Measurements from ENCODE around the gene SAMHD1. TPM values are rescaled to one million over a fixed set of nuclear protein-coding genes. Genes with fewer than 3 reads are reported as not detected.
"Not testable (repeated sequence)": the region's sequence is repeated elsewhere in the genome, so short reads cannot be mapped to it uniquely, and the experiment has no call there.

The SAMHD1 gene
- total RNA-seq: 27.5 and 28.3 TPM in 2 replicates
- polyA plus RNA-seq: 9.4 and 13.7 TPM in 2 replicates
- 8.6 and 9.4 TPM in 2 replicates for polyA plus RNA-seq (2011; cell fraction: cytosol; rRNA removed)
- polyA plus RNA-seq (2011; cell fraction: nucleus; rRNA removed): 8.6 and 10.2 TPM in 2 replicates
- polyA plus RNA-seq (2012): 18.9 and 25.2 TPM in 2 replicates
- polyA minus RNA-seq: 31.3 and 32.2 TPM in 2 replicates
- 18.2 TPM for polyA minus RNA-seq (2011; cell fraction: cytosol; rRNA and poly(A)+ RNA removed)
- polyA minus RNA-seq (2011; cell fraction: nucleus; rRNA and poly(A)+ RNA removed): 12.0 and 15.6 TPM in 2 replicates
- Bru-seq, nascent RNA: percentile 49 among the genes with signal in this experiment
- percentile 63 among the genes with signal in this experiment for BruChase-seq, experiment 1, labeled RNA remaining after a 6-hour chase
- BruChase-seq, experiment 2, labeled RNA remaining after a 2-hour chase: percentile 53 among the genes with signal in this experiment
- long read RNA-seq, full-length matches to known transcripts: 11 of 22 reads
- long read RNA-seq, partial matches to known transcripts: 2 of 22 reads
- long read RNA-seq, other reads (novel, unspliced or antisense): 9 of 22 reads

- ChIA-PET CTCF (no interaction called here), POLR2A (no interaction called here)
- intact Hi-C loops (cut with micrococcal nuclease): loop anchor here (1.0 to 2.0 kb wide), 2 partner anchors 37 to 227 kb away; partner anchors contain the start of genes MROH8 and RPN2
- Histone ChIP-seq H3K9me3 (replicated peaks; ENCODE audit: control insufficient read depth, insufficient read depth, low read length) (no peaks in the 10 kb centered on the region), H4K20me1 (replicated peaks; ENCODE audit: control insufficient read depth, extremely low read depth, insufficient read depth, low read length) (no peaks in the 10 kb centered on the region), H3K4me3 (replicated peaks in 1 of 3; ENCODE audit: insufficient read depth in 1 of 3, low read depth in 1 of 3, low read length in 3 of 3) (peak within 1 kb of the TSS; percentile 70 to 81 (median 76)), H3K4me2 (ENCODE audit: insufficient read depth, low read length) (peak within 1 kb of the TSS; percentile 81), H2AFZ (ENCODE audit: low read depth, low read length) (peak within 1 kb of the TSS; percentile 97), H3K36me3 (ENCODE audit: control insufficient read depth in 2 of 2, extremely low read depth in 1 of 2, insufficient read depth in 2 of 2, low read length in 2 of 2) (no peaks in the 10 kb centered on the region), H3K9me1 (replicated peaks; ENCODE audit: control insufficient read depth, extremely low read depth, insufficient read depth, low read length) (no peaks in the 10 kb centered on the region), H3K79me2 (ENCODE audit: control insufficient read depth, insufficient read depth, low read length) (no peaks in the 10 kb centered on the region), H3K27ac (ENCODE audit: insufficient read depth, low read depth, low read length) (no peak within 1 kb of the TSS), H3K27me3 (ENCODE audit: control insufficient read depth in 2 of 2, insufficient read depth in 2 of 2, low read length in 2 of 2) (no peaks in the 10 kb centered on the region), H3K4me1 (ENCODE audit: control insufficient read depth, extremely low read depth, insufficient read depth, low read length) (peaks cover 10% of the 10 kb centered on the region), H3K9ac (replicated peaks; ENCODE audit: extremely low read depth, insufficient read depth, low read length) (peak within 1 kb of the TSS; percentile 50)
- DNase-seq (ENCODE audit: low read depth, low spot score): peak; percentile 98
- peak; percentile 98 for FAIRE-seq
- BruUV-seq (replicated peaks): no TSS peak
- dilution Hi-C loops (cut with MboI; ENCODE audit: extremely low pct_ligation_motif_present, low sequenced_read_pairs): no loop called here
- peak in 1 of 2 donors; percentile 15 for TF ChIP-seq CTCF (IDR thresholded peaks at IDR 0.05; ENCODE audit: extremely low read depth in 1 of 2, insufficient read depth in 1 of 2, low read depth in 1 of 2, low read length in 2 of 2)
- TF ChIP-seq JUN (IDR thresholded peaks at IDR 0.05; ENCODE audit: borderline replicate concordance, insufficient read depth, insufficient read length, low read depth): no peak
- peak; percentile 70 for TF ChIP-seq POLR2A (IDR thresholded peaks at IDR 0.05; ENCODE audit: low read depth, low read length)
These were observed at the start of gene SAMHD1 for GRCh38 chr20:36951198-36951978. Gene SAMHD1 (minus strand): TSS chr20:36951708. CDS start chr20:36951643, 65 bp downstream.

GRCh38 chr20:37000171-37000570 lies 48.7 kb upstream of the SAMHD1 start:
- DNase-seq (ENCODE audit: low read depth, low spot score); POLR2A ChIA-PET; BruUV-seq (replicated peaks); H3K4me2 ChIP-seq (ENCODE audit: insufficient read depth, low read length); FAIRE-seq; H3K9ac ChIP-seq (replicated peaks; ENCODE audit: extremely low read depth, insufficient read depth, low read length); H3K27ac ChIP-seq (ENCODE audit: insufficient read depth, low read depth, low read length); dilution Hi-C loops (cut with MboI; ENCODE audit: extremely low pct_ligation_motif_present, low sequenced_read_pairs); H3K4me1 ChIP-seq (ENCODE audit: control insufficient read depth, extremely low read depth, insufficient read depth, low read length); H3K9me3 ChIP-seq (replicated peaks; ENCODE audit: control insufficient read depth, insufficient read depth, low read length); H3K27me3 ChIP-seq (ENCODE audit: control insufficient read depth in 2 of 2, insufficient read depth in 2 of 2, low read length in 2 of 2); H2AFZ ChIP-seq (ENCODE audit: low read depth, low read length); H3K4me3 ChIP-seq (replicated peaks in 1 of 3; ENCODE audit: insufficient read depth in 1 of 3, low read depth in 1 of 3, low read length in 3 of 3); H3K36me3 ChIP-seq (ENCODE audit: control insufficient read depth in 2 of 2, extremely low read depth in 1 of 2, insufficient read depth in 2 of 2, low read length in 2 of 2); CTCF ChIA-PET; intact Hi-C loops (cut with micrococcal nuclease); H4K20me1 ChIP-seq (replicated peaks; ENCODE audit: control insufficient read depth, extremely low read depth, insufficient read depth, low read length); H3K79me2 ChIP-seq (ENCODE audit: control insufficient read depth, insufficient read depth, low read length); H3K9me1 ChIP-seq (replicated peaks; ENCODE audit: control insufficient read depth, extremely low read depth, insufficient read depth, low read length): not testable (repeated sequence)
